Vagina (tissue), 2 donors: ENCODE data around the gene MCM3. TPM values are rescaled to one million over a fixed set of nuclear protein-coding genes. Genes with fewer than 3 reads are reported as not detected.

Source experiments
- DNase-seq, 2 donors: peaks; one replicate each; pipeline ENCODE4 v3.0.0-alpha.2; 2017; ENCODE audit errors: extremely low spot score in 2 of 2
- H3K27ac ChIP-seq: fragments of 200-600 bp; sonication (generic); one replicate; pipeline ENCODE4 v1.5.1; 2019
- H3K27me3 ChIP-seq: fragments of 200-600 bp; sonication (generic); one replicate; pipeline ENCODE4 v1.5.1; 2019
- H3K36me3 ChIP-seq, 2 donors: fragments of 200-600 bp; sonication (generic); one replicate each; pipeline ENCODE4 v1.5.1; 2017 to 2019
- H3K4me1 ChIP-seq: fragments of 200-600 bp; sonication (generic); one replicate; pipeline ENCODE4 v1.5.1; 2019
- H3K4me3 ChIP-seq, 2 donors: fragments of 200-600 bp; sonication (generic); 1 replicate in 1 of 2; 2 replicates in 1 of 2; pipeline ENCODE4 v1.5.1; 2016 to 2019
- H3K9me3 ChIP-seq: fragments of 200-600 bp; sonication (generic); one replicate; pipeline ENCODE4 v1.5.1; 2019
- CTCF ChIP-seq, 3 experiments: fragments of 450-650 bp in 2 of 3; fragments of 200-600 bp in 1 of 3; sonication (generic) in 1 of 3; IDR thresholded peaks; one replicate each; pipeline ENCODE4 v1.5.1; 2017 to 2019; ENCODE audit warnings: antibody characterized with exemption in 3 of 3, mild to moderate bottlenecking in 2 of 3, moderate library complexity in 2 of 3
- POLR2A ChIP-seq, 2 donors: fragments of 450-650 bp; IDR thresholded peaks; one replicate each; pipeline ENCODE4 v1.6.1; 2017; ENCODE audit warnings: antibody characterized with exemption in 2 of 2, mild to moderate bottlenecking in 2 of 2, moderate library complexity in 2 of 2
- POLR2AphosphoS5 ChIP-seq, 2 donors: sonication (generic); formaldehyde crosslinking; IDR thresholded peaks; one replicate each; pipeline ENCODE4 v1.9.0; 2017; ENCODE audit warnings: antibody characterized with exemption in 2 of 2, mild to moderate bottlenecking in 2 of 2, low read depth in 1 of 2; ENCODE audit not compliant: insufficient read depth in 1 of 2
- intact Hi-C: fragments of 100-400 bp; cut with DNase I; formaldehyde crosslinking; loops from one replicate; pipeline ENCODE4 v1.15.1; 2023
- total RNA-seq: library from RNA; depleted of rRNA; stranded (reverse); fragments of >200 nt; gene quantifications from one replicate; pipeline ENCODE4 v1.2.3, GENCODE V29; 2016

The MCM3 gene
- total RNA-seq, 1 donor from 2014 or later: 36.3 TPM

DNA sequence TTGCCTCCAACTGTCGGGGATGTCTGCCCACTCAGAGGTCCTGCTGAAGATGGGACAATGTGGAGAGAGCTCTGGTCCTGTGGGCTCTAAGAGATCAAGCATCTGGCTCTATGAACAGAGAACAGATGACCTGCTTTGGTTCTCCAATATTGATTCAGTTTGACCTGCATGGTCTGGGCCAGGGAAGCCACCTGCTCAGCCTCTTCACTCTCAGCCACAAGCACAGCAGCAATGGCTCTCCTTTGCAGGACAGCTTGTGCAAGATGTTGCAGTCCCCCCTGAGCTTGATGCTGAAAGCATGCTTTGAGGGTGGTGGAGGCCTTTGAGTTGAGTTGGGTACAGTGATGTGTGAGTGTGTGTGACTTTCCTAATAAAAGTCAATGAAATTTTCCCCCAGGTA is 18.6 kb upstream of the MCM3 start:
- Histone ChIP-seq H3K27me3 (no peaks in the 10 kb centered on the region), H3K4me3 (no peak overlapping the region), H3K27ac (no peak overlapping the region), H3K9me3 (no peaks in the 10 kb centered on the region), H3K36me3 (no peaks in the 10 kb centered on the region), H3K4me1 (peaks cover 18% of the 10 kb centered on the region)
- intact Hi-C loops: no loop called here
- no peak for DNase-seq
- TF ChIP-seq POLR2A (IDR thresholded peaks at IDR 0.05): no peak
- no peak for TF ChIP-seq POLR2AphosphoS5 (IDR thresholded peaks at IDR 0.05; ENCODE audit: insufficient read depth in 1 of 2, low read depth in 1 of 2)
- no peak for TF ChIP-seq CTCF (IDR thresholded peaks at IDR 0.05)

- DNase-seq: no peak
- Histone ChIP-seq H3K27ac (no peak overlapping the region), H3K4me3 (no peak overlapping the region), H3K36me3 (no peaks in the 10 kb centered on the region), H3K9me3 (no peaks in the 10 kb centered on the region), H3K4me1 (peaks cover 18% of the 10 kb centered on the region), H3K27me3 (no peaks in the 10 kb centered on the region)
- intact Hi-C loops: no loop called here
- no peak for TF ChIP-seq CTCF (IDR thresholded peaks at IDR 0.05)
- no peak for TF ChIP-seq POLR2AphosphoS5 (IDR thresholded peaks at IDR 0.05; ENCODE audit: insufficient read depth in 1 of 2, low read depth in 1 of 2)
- TF ChIP-seq POLR2A (IDR thresholded peaks at IDR 0.05): no peak
These were observed 16.8 kb upstream of the MCM3 start for GRCh38 chr6:52301326-52301725.

- intact Hi-C loops: no loop called here
- no peak overlapping the region for H3K4me3 ChIP-seq
- H3K9me3 ChIP-seq: no peaks in the 10 kb centered on the region
- DNase-seq: no peak
- H3K36me3 ChIP-seq: no peaks in the 10 kb centered on the region
- H3K4me1 ChIP-seq: peaks cover 13% of the 10 kb centered on the region
- no peak overlapping the region for H3K27ac ChIP-seq
- TF ChIP-seq CTCF (IDR thresholded peaks at IDR 0.05) (no peak), POLR2AphosphoS5 (IDR thresholded peaks at IDR 0.05; ENCODE audit: insufficient read depth in 1 of 2, low read depth in 1 of 2) (no peak), POLR2A (IDR thresholded peaks at IDR 0.05) (no peak)
- H3K27me3 ChIP-seq: no peaks in the 10 kb centered on the region
These were observed 16.0 kb upstream of the MCM3 start for GRCh38 chr6:52300489-52300931.

- H3K4me3 ChIP-seq: no peak overlapping the region
- peaks cover 6% of the 10 kb centered on the region for H3K4me1 ChIP-seq
- no peak overlapping the region for H3K27ac ChIP-seq
- no peaks in the 10 kb centered on the region for H3K27me3 ChIP-seq
- no peaks in the 10 kb centered on the region for H3K36me3 ChIP-seq
- intact Hi-C loops: no loop called here
- no peaks in the 10 kb centered on the region for H3K9me3 ChIP-seq
- TF ChIP-seq CTCF (IDR thresholded peaks at IDR 0.05) (no peak), POLR2A (IDR thresholded peaks at IDR 0.05) (no peak), POLR2AphosphoS5 (IDR thresholded peaks at IDR 0.05; ENCODE audit: insufficient read depth in 1 of 2, low read depth in 1 of 2) (no peak)
- no peak for DNase-seq
These were observed 15.1 kb upstream of the MCM3 start for GRCh38 chr6:52299653-52300052.

GRCh38 chr6:52297433-52297832 is 12.9 kb upstream of the MCM3 start:
- Histone ChIP-seq H3K4me1 (no peaks in the 10 kb centered on the region), H3K36me3 (no peaks in the 10 kb centered on the region), H3K9me3 (no peaks in the 10 kb centered on the region), H3K27ac (no peak overlapping the region), H3K4me3 (no peak overlapping the region), H3K27me3 (no peaks in the 10 kb centered on the region)
- DNase-seq: no peak
- intact Hi-C loops: no loop called here
- TF ChIP-seq CTCF (IDR thresholded peaks at IDR 0.05) (no peak), POLR2AphosphoS5 (IDR thresholded peaks at IDR 0.05; ENCODE audit: insufficient read depth in 1 of 2, low read depth in 1 of 2) (no peak), POLR2A (IDR thresholded peaks at IDR 0.05) (no peak)
